VCaP (cell line): ENCODE measurements around the gene ZNF280B.
"Not testable (repeated sequence)": the region's sequence is repeated elsewhere in the genome, so short reads cannot be mapped to it uniquely, and the experiment has no call there.

Experiments
- H3K27ac ChIP-seq: fragments of 450-650 bp; 2 replicates; pipeline ENCODE4 v1.5.1; 2017
- CTCF ChIP-seq: fragments of 450-650 bp; conservative IDR thresholded peaks from 2 replicates; pipeline ENCODE4 v1.5.1; 2017; ENCODE audit warnings: mild to moderate bottlenecking, moderate library complexity

ZNF280B gene

GRCh38 chr22:22478470-22478869 lies 30.1 kb downstream of the ZNF280B start:
- TF ChIP-seq CTCF: no peak
- H3K27ac ChIP-seq: no peak overlapping the region

- H3K27ac ChIP-seq: no peak overlapping the region
- no peak for TF ChIP-seq CTCF
Observed at GRCh38 chr22:22474733-22475132, 33.8 kb downstream of the ZNF280B start.

DNA sequence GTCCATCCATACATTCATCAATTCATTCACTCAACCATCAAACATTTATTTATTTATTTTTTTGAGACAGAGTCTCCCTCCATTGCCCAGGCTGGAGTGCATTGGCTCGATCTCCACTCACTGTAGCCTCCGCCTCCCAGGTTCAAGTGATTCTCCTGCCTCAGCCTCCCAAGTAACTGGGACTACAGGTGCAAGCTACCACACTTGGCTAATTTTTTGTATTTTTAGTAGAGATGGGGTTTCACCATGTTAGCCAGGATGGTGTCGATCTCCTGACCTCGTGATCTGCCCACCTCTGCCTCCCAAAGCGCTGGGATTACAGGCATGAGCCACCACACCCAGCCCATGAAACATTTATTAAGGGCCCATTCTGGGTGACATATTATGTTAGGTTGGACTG lies 37.4 kb downstream of the ZNF280B start:
- H3K27ac ChIP-seq: not testable (repeated sequence)

DNA sequence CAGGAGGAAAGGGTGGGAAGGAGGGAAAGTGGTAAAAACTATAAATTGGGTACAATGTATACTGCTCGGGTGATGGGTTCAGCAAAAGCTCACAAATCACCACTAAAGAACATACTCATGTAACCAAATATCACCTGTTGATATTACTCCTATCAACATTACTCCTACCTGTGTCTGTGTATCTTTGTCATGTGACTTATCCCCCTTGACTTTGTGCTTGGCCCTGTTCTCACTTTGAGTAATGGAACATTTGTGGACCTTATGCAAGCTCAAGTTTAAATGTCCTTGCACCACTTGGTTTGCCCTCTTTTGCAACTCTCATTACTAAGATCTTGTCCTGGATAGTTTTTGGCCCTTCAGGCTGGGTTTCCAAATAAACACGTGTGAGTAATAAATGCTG lies 39.0 kb downstream of the ZNF280B start:
- no peak overlapping the region for H3K27ac ChIP-seq
- no peak for TF ChIP-seq CTCF

- not testable (repeated sequence) for H3K27ac ChIP-seq
Observed at GRCh38 chr22:22468794-22469469, 39.6 kb downstream of the ZNF280B start.

- no peak for TF ChIP-seq CTCF
- H3K27ac ChIP-seq: no peak overlapping the region
Observed at GRCh38 chr22:22467112-22467511, 41.4 kb downstream of the ZNF280B start.

- no peak for TF ChIP-seq CTCF
Observed at GRCh38 chr22:22465782-22466181, 42.8 kb downstream of the ZNF280B start.

GRCh38 chr22:22465094-22465602 lies 43.4 kb downstream of the ZNF280B start:
- no peak overlapping the region for H3K27ac ChIP-seq

More at GRCh38 chr22:22465782-22466181, 42.8 kb downstream of the ZNF280B start:
- no peak overlapping the region for H3K27ac ChIP-seq

More at GRCh38 chr22:22465094-22465602, 43.4 kb downstream of the ZNF280B start:
- TF ChIP-seq CTCF: no peak
